ENCODE measurements around the gene PRKCG.
A peak's percentile ranks its signal among the peaks of the same experiment; 100 is the strongest.
"Not testable (repeated sequence)": the region's sequence is repeated elsewhere in the genome, so short reads cannot be mapped to it uniquely, and the experiment has no call there.

PRKCG gene

GRCh38 chr19:53944933-53945332 is 62.9 kb downstream of the PRKCG start:
- DNase-seq (ENCODE audit: low read depth): no peak

GRCh38 chr19:53945441-53945840 is 63.4 kb downstream of the PRKCG start:
- peak; percentile 7 for DNase-seq (ENCODE audit: low read depth)

GRCh38 chr19:53945998-53946397 is 64.0 kb downstream of the PRKCG start:
- DNase-seq (ENCODE audit: low read depth): no peak

- peak; percentile 4 for DNase-seq (ENCODE audit: low read depth)
Observed at GRCh38 chr19:53947624-53948023, 65.6 kb downstream of the PRKCG start.

GRCh38 chr19:53948611-53949010 is 66.6 kb downstream of the PRKCG start:
- DNase-seq (ENCODE audit: low read depth): not testable (repeated sequence)

GRCh38 chr19:53951436-53951835 is 69.4 kb downstream of the PRKCG start:
- DNase-seq (ENCODE audit: low read depth): no peak

GRCh38 chr19:53951947-53952346 is 70.0 kb downstream of the PRKCG start:
- no peak for DNase-seq (ENCODE audit: low read depth)

GRCh38 chr19:53953383-53953782 is 71.4 kb downstream of the PRKCG start:
- no peak for DNase-seq (ENCODE audit: low read depth)
